Spleen (tissue), 11 donors: ENCODE measurements around the gene IDS. TPM values are rescaled to one million over a fixed set of nuclear protein-coding genes. Genes with fewer than 3 reads are reported as not detected.
"Not testable (repeated sequence)": the region's sequence is repeated elsewhere in the genome, so short reads cannot be mapped to it uniquely, and the experiment has no call there.

ENCODE experiments used
- DNase-seq: peaks from one replicate; pipeline ENCODE4 v3.0.0-alpha.2; 2020
- H3K27ac ChIP-seq, 8 donors: fragments of 200-600 bp; sonication (generic) in 7 of 8; 1 replicate in 4 of 8; 2 replicates in 4 of 8; pipeline versions ENCODE4 v1.5.0 to v1.8.0; 2016 to 2021; ENCODE audit warnings: inconsistent platforms in 4 of 8, mild to moderate bottlenecking in 4 of 8, moderate library complexity in 1 of 8
- H3K27me3 ChIP-seq, 7 donors: fragments of 200-600 bp; sonication (generic) in 6 of 7; replicated peaks in 1 of 7; 1 replicate in 4 of 7; 2 replicates in 3 of 7; pipeline versions ENCODE4 v1.5.0 to v1.8.0; 2016 to 2021; ENCODE audit warnings: inconsistent platforms in 3 of 7, mild to moderate bottlenecking in 1 of 7
- H3K36me3 ChIP-seq, 6 donors: fragments of 200-600 bp; sonication (generic) in 5 of 6; 1 replicate in 4 of 6; 2 replicates in 2 of 6; pipeline versions ENCODE4 v1.5.0 to v1.8.0; 2016 to 2021; ENCODE audit warnings: inconsistent platforms in 2 of 6
- H3K4me1 ChIP-seq, 6 donors: fragments of 200-600 bp; sonication (generic) in 5 of 6; 1 replicate in 3 of 6; 2 replicates in 3 of 6; pipeline versions ENCODE4 v1.5.0 to v1.8.0; 2016 to 2021; ENCODE audit warnings: inconsistent platforms in 3 of 6
- H3K4me3 ChIP-seq, 8 donors: fragments of 200-600 bp; sonication (generic) in 7 of 8; 1 replicate in 4 of 8; 2 replicates in 4 of 8; pipeline versions ENCODE4 v1.5.0 to v1.8.0; 2016 to 2021; ENCODE audit warnings: inconsistent platforms in 4 of 8, mild to moderate bottlenecking in 4 of 8, moderate library complexity in 2 of 8
- H3K9me3 ChIP-seq, 8 donors: fragments of 200-600 bp; sonication (generic) in 7 of 8; 1 replicate in 4 of 8; 2 replicates in 4 of 8; pipeline versions ENCODE4 v1.5.0 to v1.8.0; 2016 to 2021; ENCODE audit warnings: inconsistent platforms in 4 of 8
- CTCF ChIP-seq, 11 experiments: fragments of 200-600 bp in 7 of 11; fragments of 450-650 bp in 4 of 11; sonication (generic) in 4 of 11; IDR thresholded peaks in 8 of 11; conservative IDR thresholded peaks in 3 of 11; 1 replicate in 7 of 11; 2 replicates in 4 of 11; pipeline versions ENCODE4 v1.4.0 to v1.8.0; 2016 to 2021; ENCODE audit warnings: antibody characterized with exemption in 11 of 11, inconsistent platforms in 4 of 11, mild to moderate bottlenecking in 1 of 11
- POLR2A ChIP-seq, 3 donors: fragments of 450-650 bp; IDR thresholded peaks; one replicate each; pipeline ENCODE4 v1.5.1; 2017; ENCODE audit warnings: antibody characterized with exemption in 3 of 3, mild to moderate bottlenecking in 1 of 3
- POLR2AphosphoS5 ChIP-seq, 3 donors: sonication (generic); formaldehyde crosslinking; IDR thresholded peaks; one replicate each; pipeline ENCODE4 v1.5.1; 2017; ENCODE audit warnings: antibody characterized with exemption in 3 of 3
- WGBS, 5 donors: extraction: QIAGEN DNeasy Blood & Tissue Kit in 3 of 5; methylation state at CpG; one replicate each; pipeline versions ENCODE4 v1.1.5 to v1.1.7; 2013 to 2018; 5-methylcytosine and 5-hydroxymethylcytosine counted together
- intact Hi-C: fragments of 100-400 bp; cut with DNase I; formaldehyde crosslinking; loops from one replicate; pipeline ENCODE4 v1.15.0; 2023; ENCODE audit warnings: low total_unique reads
- polyA plus RNA-seq, 3 donors: library from polyadenylated mRNA; stranded (reverse); fragments of 200-250 nt; gene quantifications; one replicate each; pipeline ENCODE4 v1.2.1, GENCODE V29; 2013
- total RNA-seq, 7 donors: library from RNA; depleted of rRNA in 3 of 7; stranded (reverse); fragments of >200 nt in 3 of 7; fragmentation: NEBNext Ultra II Directional in 4 of 7; extraction: Animal tissue kit (Norgen Biotek cat#: 25700) in 4 of 7; gene quantifications; one replicate each; pipeline versions ENCODE4 v1.1.0 to v1.2.1, GENCODE V29; 2016 to 2021
- donor health status: healthy with polysubstance abuse.
- donor health status: DM: no; HTN: no; CAD: no; lungs with moderate emphysema.
- donor health status: DM: no; HTN: no; CAD: no.
- donor health status: Bipolar disorder and iron deficiency.
- donor health status: healthy.
- donor health status: DM: no; HTN: no; CAD: no.
- donor health status: DM: yes; HTN: yes; CAD: no.

Gene IDS
- total and polyA plus RNA-seq, 10 donors = 22.4 to 114 (median 83.5) TPM

- H3K4me1 ChIP-seq, intact Hi-C loops, H3K4me3 ChIP-seq, H3K27me3 ChIP-seq, H3K9me3 ChIP-seq, DNase-seq: not testable (repeated sequence)
- WGBS, 5 donors = 61 to 92% (median 73%) methylated on average over 13 to 22 of the region's 29 CpGs; no CpG with 5 or more reads in 1 of the 5 donors
- Histone ChIP-seq H3K27ac (peak overlapping the region in 2 of 8 donors; percentile 27 to 41), H3K36me3 (peaks cover 0 to 14% (median 0%) of the 10 kb centered on the region in 6 donors)
Measured at GRCh38 chrX:149545545-149546543, 40.7 kb upstream of the IDS start.

GRCh38 chrX:149541521-149542047, 36.5 kb upstream of the IDS start:
- intact Hi-C loops = no loop called here
- no peak for TF ChIP-seq POLR2AphosphoS5 (IDR thresholded peaks at IDR 0.05)
- TF ChIP-seq CTCF (IDR thresholded peaks at IDR 0.05 in 8 of 11, conservative IDR thresholded peaks at IDR 0.05 in 3 of 11) = no peak
- TF ChIP-seq POLR2A (IDR thresholded peaks at IDR 0.05) = no peak
- no peak for DNase-seq
- peaks cover 0 to 8% (median 0%) of the 10 kb centered on the region in 6 donors for H3K36me3 ChIP-seq
- no peaks in the 10 kb centered on the region for H3K27me3 ChIP-seq
- H3K9me3 ChIP-seq = no peaks in the 10 kb centered on the region
- peak overlapping the region; percentile 75 to 98 (median 94) for H3K27ac ChIP-seq
- H3K4me3 ChIP-seq = peak overlapping the region; percentile 36 to 79 (median 54)
- WGBS, 5 donors = 7 to 50% (median 28%) methylated on average over 11 to 13 of the region's 13 CpGs; no CpG with 5 or more reads in 1 of the 5 donors
- H3K4me1 ChIP-seq = peaks cover 0 to 12% (median 9%) of the 10 kb centered on the region in 6 donors

GRCh38 chrX:149540621-149541520, 35.8 kb upstream of the IDS start, which contains the start of gene EOLA1:
Gene EOLA1, plus strand, starts transcription at chrX:149541012. Its CDS starts 4,619 bp downstream, at chrX:149545631.
- Histone ChIP-seq H3K4me3 (peak within 1 kb of the TSS; percentile 36 to 79 (median 54)), H3K4me1 (peaks cover 0 to 12% (median 9%) of the 10 kb centered on the region in 6 donors), H3K27ac (peak within 1 kb of the TSS; percentile 75 to 98 (median 94)), H3K27me3 (no peaks in the 10 kb centered on the region), H3K36me3 (peaks cover 0 to 8% (median 0%) of the 10 kb centered on the region in 6 donors), H3K9me3 (no peaks in the 10 kb centered on the region)
- intact Hi-C loops = no loop called here
- DNase-seq = peak; percentile 97
- TF ChIP-seq CTCF (IDR thresholded peaks at IDR 0.05 in 8 of 11, conservative IDR thresholded peaks at IDR 0.05 in 3 of 11) (no peak), POLR2A (IDR thresholded peaks at IDR 0.05) (peak; percentile 10 to 52 (median 28)), POLR2AphosphoS5 (IDR thresholded peaks at IDR 0.05) (peak; percentile 89 to 94 (median 90))
- 0 to 63% (median 0%) methylated on average over 9 to 71 of the region's 71 CpGs for WGBS, 5 donors

- peak; percentile 95 for DNase-seq
- no peak for TF ChIP-seq CTCF (IDR thresholded peaks at IDR 0.05 in 8 of 11, conservative IDR thresholded peaks at IDR 0.05 in 3 of 11)
- no peak for TF ChIP-seq POLR2A (IDR thresholded peaks at IDR 0.05)
- no peak for TF ChIP-seq POLR2AphosphoS5 (IDR thresholded peaks at IDR 0.05)
- H3K27me3 ChIP-seq = no peaks in the 10 kb centered on the region
- peaks cover 0 to 3% (median 0%) of the 10 kb centered on the region in 6 donors for H3K36me3 ChIP-seq
- WGBS, 5 donors = 2 to 41% (median 3%) methylated on average over 12 to 24 of the region's 24 CpGs
- intact Hi-C loops = no loop called here
- peak overlapping the region in 4 of 8 donors; percentile 54 to 79 (median 57) for H3K4me3 ChIP-seq
- peak overlapping the region; percentile 75 to 98 (median 94) for H3K27ac ChIP-seq
- H3K4me1 ChIP-seq = peaks cover 0 to 12% (median 9%) of the 10 kb centered on the region in 6 donors
- no peaks in the 10 kb centered on the region for H3K9me3 ChIP-seq
Measured at GRCh38 chrX:149540131-149540620, 35.1 kb upstream of the IDS start.
